DOHH2 (cell line): ENCODE measurements around the gene CCDC102A.

Experiments
- H3F3A ChIP-seq: fragments of 200-600 bp; sonication (generic), shearing (Covaris generic); 2 replicates; pipeline ENCODE4 v1.6.0; 2016; ENCODE audit warnings: antibody characterized with exemption, mild to moderate bottlenecking; ENCODE audit not compliant: control insufficient read depth, insufficient read depth
- H3K27ac ChIP-seq: fragments of 200-600 bp; sonication (generic); 2 replicates; pipeline ENCODE4 v1.5.1; 2014; ENCODE audit warnings: low read depth, mild to moderate bottlenecking, low read length, moderate library complexity
- H3K27me3 ChIP-seq: fragments of 200-600 bp; sonication (generic); 2 replicates; pipeline ENCODE4 v1.6.1; 2014; ENCODE audit warnings: mild to moderate bottlenecking, low read length, mixed read lengths; ENCODE audit not compliant: control insufficient read depth
- H3K36me3 ChIP-seq: fragments of 200-600 bp; sonication (generic); 2 replicates; pipeline ENCODE4 v1.6.1; 2014; ENCODE audit warnings: mild to moderate bottlenecking, low read length, moderate library complexity, mixed read lengths; ENCODE audit not compliant: control insufficient read depth
- H3K4me1 ChIP-seq: fragments of 200-600 bp; sonication (generic); 2 replicates; pipeline ENCODE4 v1.6.1; 2014; ENCODE audit warnings: mild to moderate bottlenecking, low read length, mixed read lengths; ENCODE audit not compliant: control insufficient read depth
- H3K4me2 ChIP-seq: fragments of 200-600 bp; sonication (generic); 2 replicates; pipeline ENCODE4 v1.6.0; 2014; ENCODE audit warnings: mild to moderate bottlenecking, low read length, moderate library complexity
- H3K4me3 ChIP-seq: fragments of 200-600 bp; sonication (generic); 2 replicates; pipeline ENCODE4 v1.5.1; 2014; ENCODE audit warnings: mild to moderate bottlenecking, low read length, mixed read lengths
- H3K79me2 ChIP-seq: fragments of 200-600 bp; sonication (generic); 2 replicates; pipeline ENCODE4 v1.6.1; 2014; ENCODE audit warnings: mild to moderate bottlenecking, low read length, mixed read lengths; ENCODE audit not compliant: control insufficient read depth
- H3K9me2 ChIP-seq: fragments of 200-600 bp; sonication (generic); replicated peaks from 2 replicates; pipeline ENCODE4 v1.6.1; 2014; ENCODE audit warnings: mild to moderate bottlenecking, low read length, mixed read lengths; ENCODE audit not compliant: control insufficient read depth
- H3K9me3 ChIP-seq: fragments of 200-600 bp; sonication (generic); 2 replicates; pipeline ENCODE4 v1.6.1; 2014; ENCODE audit warnings: antibody characterized with exemption, low read length, mixed read lengths; ENCODE audit not compliant: control insufficient read depth, insufficient read depth
- H4K20me1 ChIP-seq: fragments of 200-600 bp; sonication (generic); 2 replicates; pipeline ENCODE4 v1.6.0; 2014; ENCODE audit warnings: low read depth, mild to moderate bottlenecking, antibody characterized with exemption, low read length, moderate library complexity; ENCODE audit not compliant: control insufficient read depth, insufficient read depth
- EZH2phosphoT487 ChIP-seq: fragments of 200-600 bp; sonication (generic); IDR thresholded peaks from 2 replicates; pipeline ENCODE4 v1.6.1; 2017; ENCODE audit warnings: borderline replicate concordance, mild to moderate bottlenecking, antibody characterized with exemption, low read length, moderate library complexity, mixed read lengths
- TF ChIP-seq, protein P1 (sequence below): fragments of 200-600 bp; sonication (generic); IDR thresholded peaks from one replicate; pipeline ENCODE4 v1.5.1; 2014; ENCODE audit warnings: antibody characterized with exemption, mild to moderate bottlenecking, low read depth, low read length; ENCODE audit not compliant: poor library complexity, severe bottlenecking

Gene CCDC102A

DNA sequence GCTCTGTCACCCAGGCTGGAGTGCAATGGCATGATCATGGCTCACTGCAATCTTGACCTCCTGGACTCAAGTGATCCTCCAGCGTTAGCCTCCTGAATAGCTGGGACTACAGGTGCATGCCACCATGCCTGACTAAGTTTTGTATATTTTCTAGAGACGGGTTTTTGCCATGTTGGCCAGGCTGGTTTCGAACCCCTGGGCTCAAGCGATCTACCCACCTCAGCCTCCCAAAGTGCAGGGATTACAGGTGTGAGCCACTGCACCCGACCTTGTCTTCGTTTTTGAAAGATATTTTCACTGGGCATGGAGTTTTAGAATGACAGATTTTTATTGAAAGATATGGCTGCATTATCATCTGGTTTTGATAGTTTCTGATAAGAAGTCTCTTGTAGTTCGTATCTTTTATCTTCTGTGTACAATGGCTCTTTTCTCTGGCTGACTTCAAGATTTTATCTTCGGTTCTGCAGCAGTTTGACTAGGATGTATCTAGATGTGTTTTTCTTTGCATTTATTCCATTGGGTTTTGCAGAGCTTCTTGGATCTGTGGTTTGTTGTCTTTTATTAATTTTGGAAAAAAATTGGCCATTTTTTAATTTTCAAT lies 20.7 kb upstream of the CCDC102A start:
- H3K79me2 ChIP-seq, result no peaks in the 10 kb centered on the region
- H3K9me3 ChIP-seq, result peaks cover 14% of the 10 kb centered on the region; the same call in 1 of the 2 replicates
- H3K4me3 ChIP-seq, result no peak overlapping the region
- H3F3A ChIP-seq, result no peaks in the 10 kb centered on the region
- no peaks in the 10 kb centered on the region for H3K9me2 ChIP-seq
- no peak overlapping the region for H3K27ac ChIP-seq
- H3K4me2 ChIP-seq, result no peak overlapping the region
- H3K4me1 ChIP-seq, result peaks cover 6% of the 10 kb centered on the region
- H4K20me1 ChIP-seq, result no peaks in the 10 kb centered on the region
- H3K36me3 ChIP-seq, result no peaks in the 10 kb centered on the region
- TF ChIP-seq, protein P1, sequence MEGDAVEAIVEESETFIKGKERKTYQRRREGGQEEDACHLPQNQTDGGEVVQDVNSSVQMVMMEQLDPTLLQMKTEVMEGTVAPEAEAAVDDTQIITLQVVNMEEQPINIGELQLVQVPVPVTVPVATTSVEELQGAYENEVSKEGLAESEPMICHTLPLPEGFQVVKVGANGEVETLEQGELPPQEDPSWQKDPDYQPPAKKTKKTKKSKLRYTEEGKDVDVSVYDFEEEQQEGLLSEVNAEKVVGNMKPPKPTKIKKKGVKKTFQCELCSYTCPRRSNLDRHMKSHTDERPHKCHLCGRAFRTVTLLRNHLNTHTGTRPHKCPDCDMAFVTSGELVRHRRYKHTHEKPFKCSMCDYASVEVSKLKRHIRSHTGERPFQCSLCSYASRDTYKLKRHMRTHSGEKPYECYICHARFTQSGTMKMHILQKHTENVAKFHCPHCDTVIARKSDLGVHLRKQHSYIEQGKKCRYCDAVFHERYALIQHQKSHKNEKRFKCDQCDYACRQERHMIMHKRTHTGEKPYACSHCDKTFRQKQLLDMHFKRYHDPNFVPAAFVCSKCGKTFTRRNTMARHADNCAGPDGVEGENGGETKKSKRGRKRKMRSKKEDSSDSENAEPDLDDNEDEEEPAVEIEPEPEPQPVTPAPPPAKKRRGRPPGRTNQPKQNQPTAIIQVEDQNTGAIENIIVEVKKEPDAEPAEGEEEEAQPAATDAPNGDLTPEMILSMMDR, result no peak
- TF ChIP-seq EZH2phosphoT487, result no peak
- H3K27me3 ChIP-seq, result no peaks in the 10 kb centered on the region

DNA sequence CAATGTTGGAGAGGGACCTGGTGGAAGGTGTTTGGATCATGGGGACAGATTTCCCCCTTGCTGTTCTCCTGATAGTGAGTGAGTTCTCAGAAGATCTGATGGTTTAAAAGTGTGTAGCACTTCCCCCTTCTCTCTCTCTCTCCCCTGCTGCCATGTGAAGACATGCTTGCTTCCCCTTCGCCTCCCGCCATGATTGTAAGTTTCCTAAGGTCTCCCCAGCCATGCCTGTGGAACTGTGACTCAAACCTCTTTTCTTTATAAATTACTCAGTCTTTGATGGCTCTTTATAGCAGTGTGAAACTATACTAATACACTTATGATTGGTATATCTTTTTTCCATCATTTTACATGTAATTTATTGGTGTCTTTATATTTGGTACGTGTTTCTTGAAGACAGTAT lies 19.5 kb upstream of the CCDC102A start:
- Histone ChIP-seq H4K20me1 (no peaks in the 10 kb centered on the region), H3K9me2 (no peaks in the 10 kb centered on the region), H3F3A (no peaks in the 10 kb centered on the region), H3K4me1 (peaks cover 6% of the 10 kb centered on the region), H3K36me3 (no peaks in the 10 kb centered on the region), H3K4me2 (no peak overlapping the region), H3K27me3 (no peaks in the 10 kb centered on the region), H3K4me3 (no peak overlapping the region), H3K9me3 (peaks cover 8% of the 10 kb centered on the region; the same call in 1 of the 2 replicates), H3K27ac (no peak overlapping the region), H3K79me2 (no peaks in the 10 kb centered on the region)
- TF ChIP-seq, protein P1, result no peak
- TF ChIP-seq EZH2phosphoT487, result no peak

DNA sequence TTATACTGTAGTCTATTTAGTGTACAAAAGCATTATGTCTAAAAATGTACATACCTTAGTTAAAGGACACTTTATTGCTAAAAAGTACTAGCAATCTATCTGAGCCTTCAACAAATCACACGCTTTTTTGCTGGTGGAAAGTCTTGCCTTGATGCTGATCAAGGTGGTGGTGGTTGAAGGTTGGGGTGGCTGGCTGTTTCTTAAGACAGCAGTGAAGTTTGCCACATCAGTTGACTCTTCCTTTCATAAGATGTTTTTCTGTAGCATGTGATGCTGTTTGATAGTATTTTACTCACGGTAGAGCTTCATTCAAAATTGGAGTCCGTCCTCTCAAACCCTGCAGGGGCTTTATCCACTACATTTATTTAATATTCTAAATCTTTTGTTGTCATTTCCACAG lies 14.7 kb upstream of the CCDC102A start:
- Histone ChIP-seq H3K79me2 (no peaks in the 10 kb centered on the region), H4K20me1 (no peaks in the 10 kb centered on the region), H3K36me3 (no peaks in the 10 kb centered on the region), H3K4me2 (no peak overlapping the region), H3K27ac (no peak overlapping the region), H3K9me3 (no peaks in the 10 kb centered on the region), H3K27me3 (no peaks in the 10 kb centered on the region), H3K4me1 (peaks cover 21% of the 10 kb centered on the region), H3K4me3 (no peak overlapping the region), H3K9me2 (no peaks in the 10 kb centered on the region), H3F3A (no peaks in the 10 kb centered on the region)
- TF ChIP-seq, protein P1, result no peak
- TF ChIP-seq EZH2phosphoT487, result no peak
